Suppressor macrophage (primary cell): ENCODE data around the gene RPH3AL.

Experiments used
- DNase-seq, 4 experiments: peaks; one replicate each; pipeline ENCODE4 v3.0.0-alpha.2; 2020 to 2022

The RPH3AL gene

GRCh38 chr17:299546-299945 lies 53.1 kb downstream of the RPH3AL start:
- DNase-seq, result no peak

- no peak for DNase-seq
Measured at GRCh38 chr17:298791-299450, 53.7 kb downstream of the RPH3AL start.

GRCh38 chr17:297758-298157 lies 54.8 kb downstream of the RPH3AL start:
- DNase-seq, result no peak

GRCh38 chr17:296906-297690 lies 55.5 kb downstream of the RPH3AL start:
- DNase-seq, result no peak

- no peak for DNase-seq
Measured at GRCh38 chr17:296379-296778, 56.2 kb downstream of the RPH3AL start.

- DNase-seq, result peak in 1 of 4 experiments; percentile 6
Measured at GRCh38 chr17:292531-293382, 59.9 kb downstream of the RPH3AL start.

GRCh38 chr17:292016-292415 lies 60.6 kb downstream of the RPH3AL start:
- DNase-seq, result no peak

GRCh38 chr17:291587-291986 lies 61.0 kb downstream of the RPH3AL start:
- no peak for DNase-seq

- no peak for DNase-seq
Measured at GRCh38 chr17:290626-291025, 62.0 kb downstream of the RPH3AL start.

GRCh38 chr17:290121-290521 lies 62.5 kb downstream of the RPH3AL start:
- DNase-seq, result no peak

GRCh38 chr17:289409-289808 lies 63.2 kb downstream of the RPH3AL start:
- no peak for DNase-seq

GRCh38 chr17:288802-289356 lies 63.7 kb downstream of the RPH3AL start:
- DNase-seq, result no peak

- DNase-seq, result no peak
Measured at GRCh38 chr17:286571-286970, 66.0 kb downstream of the RPH3AL start.

GRCh38 chr17:285751-286422 lies 66.7 kb downstream of the RPH3AL start:
- no peak for DNase-seq

- DNase-seq, result no peak
Measured at GRCh38 chr17:284676-285355, 67.8 kb downstream of the RPH3AL start.

GRCh38 chr17:283911-284675 lies 68.5 kb downstream of the RPH3AL start:
- DNase-seq, result no peak

- no peak for DNase-seq
Measured at GRCh38 chr17:282912-283882, 69.4 kb downstream of the RPH3AL start.

- DNase-seq, result peak in 1 of 4 experiments; percentile 10
Measured at GRCh38 chr17:282000-282911, 70.4 kb downstream of the RPH3AL start.
